Neural progenitor cell (in vitro differentiated cells): ENCODE measurements around the gene RAD1. TPM values are rescaled to one million over a fixed set of nuclear protein-coding genes. Genes with fewer than 3 reads are reported as not detected.

Experiments used
- DNase-seq: peaks from one replicate; pipeline ENCODE4 v3.0.0-alpha.2; 2016; ENCODE audit warnings: low spot score
- H2AFZ ChIP-seq: fragments of 200-600 bp; sonication (generic); replicated peaks from 2 replicates; pipeline ENCODE4 v1.6.1; 2016; ENCODE audit warnings: antibody characterized with exemption
- H3F3A ChIP-seq: fragments of 200-600 bp; sonication (generic); 2 replicates; pipeline ENCODE4 v1.6.1; 2016; ENCODE audit warnings: antibody characterized with exemption, low read depth
- H3K27ac ChIP-seq: fragments of 200-600 bp; sonication (generic); 2 replicates; pipeline ENCODE4 v1.5.1; 2016; ENCODE audit warnings: mild to moderate bottlenecking
- H3K27me3 ChIP-seq: fragments of 200-600 bp; sonication (generic); 2 replicates; pipeline ENCODE4 v1.6.1; 2016; ENCODE audit warnings: mild to moderate bottlenecking, moderate library complexity
- H3K36me3 ChIP-seq: fragments of 200-600 bp; sonication (generic); 2 replicates; pipeline ENCODE4 v1.5.1; 2016
- H3K4me1 ChIP-seq: fragments of 200-600 bp; sonication (generic); 2 replicates; pipeline ENCODE4 v1.6.1; 2016; ENCODE audit warnings: mixed run types
- H3K4me2 ChIP-seq: fragments of 200-600 bp; sonication (generic); 2 replicates; pipeline ENCODE4 v1.6.1; 2016
- H3K4me3 ChIP-seq: fragments of 200-600 bp; sonication (generic); 2 replicates; pipeline ENCODE4 v1.5.1; 2016
- H3K79me2 ChIP-seq: fragments of 200-600 bp; sonication (generic); 2 replicates; pipeline ENCODE4 v1.6.1; 2016; ENCODE audit warnings: low read depth
- H3K9ac ChIP-seq: fragments of 200-600 bp; sonication (generic); 2 replicates; pipeline ENCODE4 v1.6.1; 2016
- H3K9me3 ChIP-seq: fragments of 200-600 bp; sonication (generic); 2 replicates; pipeline ENCODE4 v1.5.1; 2016; ENCODE audit warnings: low read depth
- H4K20me1 ChIP-seq: fragments of 200-600 bp; sonication (generic); 2 replicates; pipeline ENCODE4 v1.6.1; 2016; ENCODE audit warnings: low read depth
- H3K27ac Mint-ChIP-seq: 3 replicates; pipeline ENCODE4 v1.8.0; 2021; ENCODE audit warnings: mixed read lengths
- H3K27me3 Mint-ChIP-seq: 2 replicates; pipeline ENCODE4 v1.8.0; 2022; ENCODE audit warnings: low read depth, mild to moderate bottlenecking, inconsistent platforms, moderate library complexity, mixed read lengths; ENCODE audit not compliant: insufficient read depth
- H3K36me3 Mint-ChIP-seq: 3 replicates; pipeline ENCODE4 v1.8.0; 2021; ENCODE audit warnings: mixed read lengths
- H3K4me1 Mint-ChIP-seq: 3 replicates; pipeline ENCODE4 v1.8.0; 2021; ENCODE audit warnings: mixed read lengths
- H3K4me3 Mint-ChIP-seq: 3 replicates; pipeline ENCODE4 v1.8.0; 2021; ENCODE audit warnings: mild to moderate bottlenecking, moderate library complexity, mixed read lengths
- H3K9me3 Mint-ChIP-seq: 3 replicates; pipeline ENCODE4 v1.8.0; 2020; ENCODE audit warnings: mixed read lengths
- EZH2 ChIP-seq: fragments of 200-600 bp; sonication (generic); IDR thresholded peaks from 2 replicates; pipeline ENCODE4 v1.6.1; 2017; ENCODE audit warnings: antibody characterized with exemption, mild to moderate bottlenecking, moderate library complexity
- EZH2phosphoT487 ChIP-seq: fragments of 200-600 bp; sonication (generic); IDR thresholded peaks from 2 replicates; pipeline ENCODE4 v1.6.1; 2017; ENCODE audit warnings: antibody characterized with exemption
- total RNA-seq: library from RNA; depleted of rRNA; stranded (reverse); fragments of >200 nt; gene quantifications from 2 replicates; pipeline ENCODE4 v1.2.3, GENCODE V29; 2015; ENCODE audit warnings: low replicate concordance
- TF ChIP-seq, protein P1 (sequence below): fragments of 200-600 bp; sonication (generic); IDR thresholded peaks from 2 replicates; pipeline ENCODE4 v1.5.1; 2017; ENCODE audit warnings: antibody characterized with exemption, mild to moderate bottlenecking

RAD1 gene
- total RNA-seq, 1 donor from 2014 or later, result 40.6 TPM

DNA sequence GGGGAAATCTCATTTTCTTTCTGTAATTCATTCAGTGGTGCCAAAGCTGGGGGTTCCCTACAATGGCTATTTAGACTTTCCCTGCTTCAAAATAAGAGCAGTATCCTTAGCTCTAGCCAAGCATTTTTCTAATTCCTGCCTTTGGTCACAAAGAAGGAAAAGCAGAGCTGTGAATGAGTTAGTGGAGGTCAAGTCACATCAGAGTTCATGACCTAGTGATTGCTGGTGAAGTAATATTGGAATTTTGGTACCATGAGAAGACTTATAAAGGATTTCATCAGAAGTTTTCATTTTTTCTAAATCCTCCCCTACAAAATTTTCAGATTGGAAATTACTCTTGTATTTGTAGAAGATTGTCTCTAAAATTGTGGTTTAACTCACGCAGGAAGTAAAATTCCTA is 42.0 kb upstream of the RAD1 start:
- H3K4me1 Mint-ChIP-seq, result no peaks in the 10 kb centered on the region
- H3K9ac ChIP-seq, result no peak overlapping the region
- H3K27me3 ChIP-seq, result no peaks in the 10 kb centered on the region
- H3K36me3 ChIP-seq, result peaks cover 6% of the 10 kb centered on the region
- no peak overlapping the region for H2AFZ ChIP-seq
- no peaks in the 10 kb centered on the region for H3K4me1 ChIP-seq
- H3K4me2 ChIP-seq, result no peak overlapping the region
- no peaks in the 10 kb centered on the region for H3K79me2 ChIP-seq
- H3K27ac ChIP-seq, result no peak overlapping the region
- H3F3A ChIP-seq, result no peaks in the 10 kb centered on the region
- H3K4me3 Mint-ChIP-seq, result no peak overlapping the region
- H3K9me3 Mint-ChIP-seq, result no peaks in the 10 kb centered on the region
- no peak for TF ChIP-seq EZH2
- no peaks in the 10 kb centered on the region for H3K9me3 ChIP-seq
- peaks cover 14% of the 10 kb centered on the region for H3K36me3 Mint-ChIP-seq
- H3K27ac Mint-ChIP-seq, result no peak overlapping the region
- DNase-seq, result no peak
- H4K20me1 ChIP-seq, result no peaks in the 10 kb centered on the region
- H3K27me3 Mint-ChIP-seq, result no peaks in the 10 kb centered on the region
- H3K4me3 ChIP-seq, result no peak overlapping the region

DNA sequence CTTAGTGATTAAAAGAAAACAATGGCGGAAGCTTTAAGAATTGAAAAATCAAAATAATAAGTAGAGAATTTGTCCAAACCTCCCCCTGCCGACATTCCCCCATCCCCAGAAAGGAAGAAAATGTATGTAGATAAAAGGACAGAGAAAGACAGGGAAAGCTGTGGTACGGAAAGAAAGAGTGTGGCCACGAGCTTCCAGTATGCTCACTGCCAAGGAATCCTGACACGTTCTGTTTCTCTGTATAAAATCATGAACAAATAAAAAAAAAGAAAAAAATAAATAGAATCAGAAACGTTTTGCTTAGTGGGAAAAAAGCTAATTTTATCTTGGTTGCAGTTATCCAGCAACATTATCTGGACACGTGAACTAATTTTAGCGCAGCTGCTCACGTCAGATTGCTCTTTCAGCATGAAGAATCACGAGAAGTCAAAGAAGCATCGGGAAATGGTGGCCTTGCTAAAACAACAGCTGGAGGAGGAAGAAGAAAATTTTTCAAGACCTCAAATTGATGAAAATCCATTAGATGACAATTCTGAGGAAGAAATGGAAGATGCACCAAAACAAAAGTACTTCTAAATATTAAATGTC is 29.2 kb upstream of the RAD1 start:
- no peak for DNase-seq
- Histone ChIP-seq H3K79me2 (no peaks in the 10 kb centered on the region), H3K4me2 (no peak overlapping the region), H3K27ac (no peak overlapping the region), H3K4me1 (no peaks in the 10 kb centered on the region), H2AFZ (no peak overlapping the region), H3K9me3 (no peaks in the 10 kb centered on the region), H3K9ac (no peak overlapping the region), H4K20me1 (no peaks in the 10 kb centered on the region), H3K36me3 (peaks cover 29% of the 10 kb centered on the region), H3K27me3 (no peaks in the 10 kb centered on the region), H3K4me3 (no peak overlapping the region), H3F3A (no peaks in the 10 kb centered on the region)
- Mint-ChIP-seq H3K4me1 (no peaks in the 10 kb centered on the region), H3K27me3 (no peaks in the 10 kb centered on the region), H3K27ac (no peak overlapping the region), H3K4me3 (no peak overlapping the region), H3K9me3 (no peaks in the 10 kb centered on the region), H3K36me3 (peaks cover 17% of the 10 kb centered on the region)
- TF ChIP-seq, protein P1, sequence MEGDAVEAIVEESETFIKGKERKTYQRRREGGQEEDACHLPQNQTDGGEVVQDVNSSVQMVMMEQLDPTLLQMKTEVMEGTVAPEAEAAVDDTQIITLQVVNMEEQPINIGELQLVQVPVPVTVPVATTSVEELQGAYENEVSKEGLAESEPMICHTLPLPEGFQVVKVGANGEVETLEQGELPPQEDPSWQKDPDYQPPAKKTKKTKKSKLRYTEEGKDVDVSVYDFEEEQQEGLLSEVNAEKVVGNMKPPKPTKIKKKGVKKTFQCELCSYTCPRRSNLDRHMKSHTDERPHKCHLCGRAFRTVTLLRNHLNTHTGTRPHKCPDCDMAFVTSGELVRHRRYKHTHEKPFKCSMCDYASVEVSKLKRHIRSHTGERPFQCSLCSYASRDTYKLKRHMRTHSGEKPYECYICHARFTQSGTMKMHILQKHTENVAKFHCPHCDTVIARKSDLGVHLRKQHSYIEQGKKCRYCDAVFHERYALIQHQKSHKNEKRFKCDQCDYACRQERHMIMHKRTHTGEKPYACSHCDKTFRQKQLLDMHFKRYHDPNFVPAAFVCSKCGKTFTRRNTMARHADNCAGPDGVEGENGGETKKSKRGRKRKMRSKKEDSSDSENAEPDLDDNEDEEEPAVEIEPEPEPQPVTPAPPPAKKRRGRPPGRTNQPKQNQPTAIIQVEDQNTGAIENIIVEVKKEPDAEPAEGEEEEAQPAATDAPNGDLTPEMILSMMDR, result no peak
- no peak for TF ChIP-seq EZH2phosphoT487
- no peak for TF ChIP-seq EZH2

DNA sequence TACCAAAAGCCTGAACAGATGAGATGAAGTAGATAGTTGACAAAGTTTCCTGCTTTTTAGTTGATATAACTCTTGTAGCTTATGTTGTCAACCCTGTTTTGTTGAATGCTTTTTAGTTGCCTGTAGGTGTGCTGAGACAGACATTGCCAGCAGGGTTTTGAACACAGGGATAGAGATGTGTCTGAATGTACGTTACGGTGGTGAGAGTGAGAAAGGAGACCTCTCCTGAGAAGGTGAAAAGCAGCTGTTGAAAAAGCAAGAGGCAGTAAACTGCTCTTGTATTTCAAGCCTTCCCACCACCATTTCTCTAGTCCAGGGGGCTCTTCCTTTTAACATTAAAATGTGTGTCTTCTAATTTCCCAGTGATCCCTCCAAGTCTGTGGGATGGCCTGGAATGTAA is 28.7 kb upstream of the RAD1 start:
- Mint-ChIP-seq H3K4me1 (no peaks in the 10 kb centered on the region), H3K27me3 (no peaks in the 10 kb centered on the region), H3K36me3 (peaks cover 18% of the 10 kb centered on the region), H3K4me3 (no peak overlapping the region), H3K27ac (no peak overlapping the region), H3K9me3 (no peaks in the 10 kb centered on the region)
- H3K4me2 ChIP-seq, result no peak overlapping the region
- H3F3A ChIP-seq, result no peaks in the 10 kb centered on the region
- no peak overlapping the region for H2AFZ ChIP-seq
- H3K4me3 ChIP-seq, result no peak overlapping the region
- no peak overlapping the region for H3K27ac ChIP-seq
- no peaks in the 10 kb centered on the region for H3K79me2 ChIP-seq
- no peak for DNase-seq
- H4K20me1 ChIP-seq, result no peaks in the 10 kb centered on the region
- no peaks in the 10 kb centered on the region for H3K27me3 ChIP-seq
- H3K9ac ChIP-seq, result no peak overlapping the region
- H3K4me1 ChIP-seq, result no peaks in the 10 kb centered on the region
- no peaks in the 10 kb centered on the region for H3K9me3 ChIP-seq
- peaks cover 28% of the 10 kb centered on the region for H3K36me3 ChIP-seq
- TF ChIP-seq EZH2 (no peak), EZH2phosphoT487 (no peak)
- TF ChIP-seq, protein P1, result no peak

DNA sequence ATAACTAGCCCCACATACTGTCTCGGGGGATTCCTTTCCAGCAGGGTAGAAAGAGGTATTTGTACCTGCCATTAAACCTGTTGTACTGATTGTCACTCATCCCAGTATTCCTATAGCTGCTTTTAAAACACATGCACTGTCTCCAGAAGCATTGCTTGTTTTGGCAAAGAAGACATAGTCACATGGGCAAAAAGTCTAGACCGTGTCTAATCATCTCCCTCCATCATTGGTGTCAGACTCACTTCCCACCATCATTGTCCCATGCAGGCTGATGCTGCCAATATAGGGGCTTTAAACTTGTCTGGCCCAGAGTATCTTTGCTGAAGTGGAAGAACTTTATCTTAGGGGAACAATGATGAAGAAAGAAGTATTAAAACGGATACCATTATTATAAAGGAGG is 26.6 kb upstream of the RAD1 start:
- H3K27ac ChIP-seq, result no peak overlapping the region
- H3K9me3 Mint-ChIP-seq, result no peaks in the 10 kb centered on the region
- H3K4me1 Mint-ChIP-seq, result no peaks in the 10 kb centered on the region
- no peaks in the 10 kb centered on the region for H3K4me1 ChIP-seq
- H3K4me3 ChIP-seq, result no peak overlapping the region
- H3F3A ChIP-seq, result no peaks in the 10 kb centered on the region
- H4K20me1 ChIP-seq, result no peaks in the 10 kb centered on the region
- no peaks in the 10 kb centered on the region for H3K79me2 ChIP-seq
- no peak overlapping the region for H3K9ac ChIP-seq
- H3K9me3 ChIP-seq, result no peaks in the 10 kb centered on the region
- no peak for DNase-seq
- no peak for TF ChIP-seq EZH2
- TF ChIP-seq, protein P1, result no peak
- TF ChIP-seq EZH2phosphoT487, result no peak
- peaks cover 27% of the 10 kb centered on the region for H3K36me3 Mint-ChIP-seq
- no peak overlapping the region for H3K4me3 Mint-ChIP-seq
- H3K27me3 ChIP-seq, result no peaks in the 10 kb centered on the region
- H2AFZ ChIP-seq, result no peak overlapping the region
- H3K27me3 Mint-ChIP-seq, result no peaks in the 10 kb centered on the region
- H3K4me2 ChIP-seq, result no peak overlapping the region
- peaks cover 33% of the 10 kb centered on the region for H3K36me3 ChIP-seq
- H3K27ac Mint-ChIP-seq, result no peak overlapping the region
